DND-41 (cell line): ENCODE measurements around the gene KLHL11.

Experiments
- ATAC-seq: fragments of 200-7000 bp; cut with Tn5 transposase; 3 replicates; pipeline ENCODE4 v1.9.1; 2021; ENCODE audit warnings: low read depth; ENCODE audit not compliant: insufficient read depth
- DNase-seq: peaks from one replicate; pipeline ENCODE4 v3.0.0-alpha.2; 2020
- H2AFZ ChIP-seq: 2 replicates; pipeline ENCODE4 v1.6.0; 2012; ENCODE audit warnings: low read depth, low read length
- H3K27ac ChIP-seq: 2 replicates; pipeline ENCODE4 v1.5.1; 2012; ENCODE audit warnings: low read length, inconsistent platforms
- H3K27me3 ChIP-seq: fragments of 200-600 bp; sonication (generic); 2 replicates; pipeline ENCODE4 v1.6.0; 2012; ENCODE audit warnings: low read length, mild to moderate bottlenecking, inconsistent platforms; ENCODE audit not compliant: insufficient read depth, poor library complexity
- H3K36me3 ChIP-seq: 2 replicates; pipeline ENCODE4 v1.5.1; 2012; ENCODE audit warnings: low read length, inconsistent platforms; ENCODE audit not compliant: insufficient read depth
- H3K4me1 ChIP-seq: 2 replicates; pipeline ENCODE4 v1.5.1; 2012; ENCODE audit warnings: mild to moderate bottlenecking, low read length; ENCODE audit not compliant: insufficient read depth
- H3K4me2 ChIP-seq: 2 replicates; pipeline ENCODE4 v1.6.0; 2012; ENCODE audit warnings: mild to moderate bottlenecking, moderate library complexity, low read length, inconsistent platforms; ENCODE audit not compliant: insufficient read depth
- H3K4me3 ChIP-seq, 2 experiments: fragments of 200-600 bp in 1 of 2; shearing (Covaris generic) in 1 of 2; 2 replicates each; pipeline ENCODE4 v1.5.1; 2012 to 2016; ENCODE audit warnings: inconsistent platforms in 2 of 2, low read length in 2 of 2, mild to moderate bottlenecking in 2 of 2, low read depth in 1 of 2, moderate library complexity in 1 of 2
- H3K79me2 ChIP-seq: 2 replicates; pipeline ENCODE4 v1.6.0; 2012; ENCODE audit warnings: low read length, inconsistent platforms; ENCODE audit not compliant: insufficient read depth
- H3K9ac ChIP-seq: 2 replicates; pipeline ENCODE4 v1.6.0; 2012; ENCODE audit warnings: low read depth, mild to moderate bottlenecking, inconsistent platforms, low read length, moderate library complexity
- H3K9me3 ChIP-seq: 2 replicates; pipeline ENCODE4 v1.5.1; 2012; ENCODE audit warnings: low read length, moderate library complexity, mild to moderate bottlenecking, inconsistent platforms; ENCODE audit not compliant: insufficient read depth, severe bottlenecking
- H4K20me1 ChIP-seq: 2 replicates; pipeline ENCODE4 v1.6.0; 2012; ENCODE audit warnings: low read length; ENCODE audit not compliant: insufficient read depth
- CTCF ChIP-seq: IDR thresholded peaks from 2 replicates; pipeline ENCODE4 v1.5.1; 2012; ENCODE audit warnings: borderline replicate concordance, low read length, moderate library complexity, mild to moderate bottlenecking; ENCODE audit not compliant: poor library complexity, severe bottlenecking; ENCODE audit errors: extremely low read depth
- EZH2 ChIP-seq: IDR thresholded peaks from 3 replicates; pipeline ENCODE4 v1.6.1; 2012; ENCODE audit warnings: borderline replicate concordance, low read depth, mild to moderate bottlenecking, moderate library complexity, low read length, inconsistent platforms; ENCODE audit not compliant: severe bottlenecking

The KLHL11 gene

GRCh38 chr17:41907633-41908539, 42.7 kb upstream of the KLHL11 start:
- no peak for TF ChIP-seq EZH2
- TF ChIP-seq CTCF = no peak
- DNase-seq = no peak
- Histone ChIP-seq H3K4me2 (no peak overlapping the region), H3K36me3 (peaks cover 98% of the 10 kb centered on the region), H3K27me3 (no peaks in the 10 kb centered on the region), H3K4me3 (no peak overlapping the region), H2AFZ (no peak overlapping the region), H3K4me1 (no peaks in the 10 kb centered on the region), H3K9me3 (no peaks in the 10 kb centered on the region), H3K9ac (no peak overlapping the region), H3K27ac (no peak overlapping the region), H4K20me1 (peaks cover 49% of the 10 kb centered on the region), H3K79me2 (peaks cover 24% of the 10 kb centered on the region)
- ATAC-seq = no peak

- Histone ChIP-seq H4K20me1 (peaks cover 42% of the 10 kb centered on the region), H3K36me3 (peaks cover 97% of the 10 kb centered on the region), H3K4me2 (no peak overlapping the region), H3K4me1 (no peaks in the 10 kb centered on the region), H3K9me3 (no peaks in the 10 kb centered on the region), H3K79me2 (peaks cover 17% of the 10 kb centered on the region), H3K9ac (no peak overlapping the region), H3K27ac (no peak overlapping the region), H3K4me3 (no peak overlapping the region), H3K27me3 (no peaks in the 10 kb centered on the region), H2AFZ (no peak overlapping the region)
- ATAC-seq = no peak
- no peak for DNase-seq
- TF ChIP-seq CTCF = no peak
- no peak for TF ChIP-seq EZH2
Observed at GRCh38 chr17:41907185-41907556, 41.9 kb upstream of the KLHL11 start.

- ATAC-seq (no peak), DNase-seq (no peak)
- Histone ChIP-seq H3K4me3 (no peak overlapping the region), H3K79me2 (peaks cover 13% of the 10 kb centered on the region), H3K27ac (no peak overlapping the region), H3K27me3 (no peaks in the 10 kb centered on the region), H3K36me3 (peaks cover 97% of the 10 kb centered on the region), H2AFZ (no peak overlapping the region), H4K20me1 (peaks cover 38% of the 10 kb centered on the region), H3K9me3 (no peaks in the 10 kb centered on the region), H3K4me2 (no peak overlapping the region), H3K4me1 (no peaks in the 10 kb centered on the region), H3K9ac (no peak overlapping the region)
- no peak for TF ChIP-seq CTCF
- no peak for TF ChIP-seq EZH2
Observed at GRCh38 chr17:41906465-41907184, 41.4 kb upstream of the KLHL11 start.
